ENCODE measurements around the gene LGR4.

Gene LGR4

DNA sequence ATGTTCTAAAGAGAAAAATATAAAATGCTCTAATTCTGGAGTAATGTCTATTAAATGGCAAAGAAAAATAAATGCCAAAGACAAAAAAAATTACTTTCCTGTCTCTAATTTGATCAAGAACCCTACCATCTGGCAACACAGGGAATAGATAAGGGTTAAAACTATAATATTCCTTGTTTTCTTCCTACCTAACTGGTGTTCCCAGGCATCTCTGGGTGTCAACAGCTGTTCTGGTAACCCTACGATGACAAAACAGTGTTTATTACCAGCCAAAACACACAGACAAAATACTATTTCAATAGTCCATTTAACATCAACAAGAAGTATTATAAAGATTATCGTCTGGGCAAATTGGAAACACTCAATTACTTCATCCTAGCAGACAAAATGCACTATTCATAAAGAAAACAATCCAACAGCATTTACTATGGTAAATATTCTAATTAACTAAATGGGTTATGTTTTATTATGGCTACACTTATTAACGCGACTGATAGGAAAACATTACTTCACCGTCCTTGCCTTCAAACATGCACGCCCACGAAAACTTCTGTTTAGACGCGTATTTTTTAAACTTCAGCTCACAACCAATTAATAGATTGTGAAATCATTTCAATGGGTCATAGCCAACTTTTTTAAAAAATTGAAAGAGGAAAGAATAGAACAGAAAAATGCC, 50.6 kb downstream of the LGR4 start:
- DNase-seq: no peak

DNA sequence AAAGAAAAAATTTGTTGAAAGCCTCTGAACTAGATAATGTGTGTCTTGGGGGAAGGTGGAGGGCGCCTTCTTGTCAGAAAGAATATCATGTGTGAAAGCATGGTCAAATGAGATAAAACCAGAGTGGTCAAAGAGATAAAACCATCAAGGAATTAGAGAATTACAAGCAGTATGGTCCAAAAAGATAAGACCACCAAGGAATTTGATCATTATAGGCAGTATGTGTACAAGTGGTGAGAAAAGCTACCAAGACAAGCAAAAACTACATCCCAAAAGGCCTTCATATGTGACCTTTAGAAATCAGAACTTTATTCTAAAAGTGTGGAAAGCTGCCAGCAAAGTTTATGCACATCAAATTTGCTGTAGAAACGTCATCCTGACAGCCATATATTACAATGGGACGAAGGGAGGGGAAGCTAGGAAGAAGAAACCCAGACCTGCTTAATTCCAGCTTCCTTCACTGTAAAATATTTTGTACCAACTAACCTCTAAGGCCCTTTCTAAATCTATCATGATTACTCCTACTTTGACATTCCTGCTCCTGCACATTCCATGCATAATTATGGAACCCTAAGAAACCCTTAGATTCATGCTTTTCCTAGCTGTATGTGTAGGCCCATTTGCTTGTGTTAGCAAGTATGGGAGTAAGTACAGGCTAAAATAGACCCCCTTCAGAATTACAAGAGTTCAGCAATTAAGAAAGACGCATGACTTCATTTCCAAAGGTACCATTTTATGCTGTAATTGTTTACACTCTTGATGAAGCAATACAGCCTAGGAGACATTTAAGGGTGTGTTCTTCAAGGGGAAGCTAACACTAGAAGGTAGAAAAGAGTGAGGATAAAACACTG, 51.6 kb downstream of the LGR4 start:
- no peak for DNase-seq

DNA sequence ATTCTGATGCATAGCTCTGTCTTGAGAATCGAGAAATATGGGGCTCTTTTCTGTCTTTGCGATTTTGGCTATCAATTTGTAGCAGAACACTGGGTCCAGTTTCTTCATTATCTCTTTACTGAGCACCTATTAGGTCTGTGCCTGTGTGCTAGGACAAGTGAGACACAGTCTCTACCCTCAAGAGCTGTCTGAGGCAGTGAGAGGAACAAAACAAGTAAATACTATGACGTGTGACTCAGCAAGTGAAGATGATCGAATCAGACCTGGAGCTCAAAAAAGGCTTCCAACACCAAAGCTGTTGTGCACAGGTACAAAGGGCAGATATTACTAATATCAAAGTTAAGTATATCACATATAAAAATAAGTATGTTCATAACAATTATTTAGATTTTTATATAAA, 52.4 kb downstream of the LGR4 start:
- no peak for DNase-seq

DNA sequence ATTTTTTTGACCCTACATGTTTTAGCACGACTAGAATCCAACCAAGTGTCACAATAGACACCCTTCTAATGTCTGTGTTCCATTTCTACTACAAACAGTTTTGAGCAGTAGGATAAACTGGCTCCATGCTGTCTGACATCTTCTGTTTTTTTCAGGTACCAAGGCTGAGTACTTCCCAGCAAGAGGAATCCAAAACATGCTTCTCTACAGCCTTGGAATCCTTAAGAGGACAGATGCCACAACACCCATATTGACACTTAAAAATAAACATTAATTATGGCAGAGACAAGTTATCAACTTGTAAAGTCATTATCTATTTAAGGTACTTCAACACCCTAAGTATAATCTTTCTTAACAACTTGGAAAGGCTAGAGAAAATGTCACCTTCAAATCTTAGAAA, 54.2 kb downstream of the LGR4 start:
- DNase-seq: no peak

DNA sequence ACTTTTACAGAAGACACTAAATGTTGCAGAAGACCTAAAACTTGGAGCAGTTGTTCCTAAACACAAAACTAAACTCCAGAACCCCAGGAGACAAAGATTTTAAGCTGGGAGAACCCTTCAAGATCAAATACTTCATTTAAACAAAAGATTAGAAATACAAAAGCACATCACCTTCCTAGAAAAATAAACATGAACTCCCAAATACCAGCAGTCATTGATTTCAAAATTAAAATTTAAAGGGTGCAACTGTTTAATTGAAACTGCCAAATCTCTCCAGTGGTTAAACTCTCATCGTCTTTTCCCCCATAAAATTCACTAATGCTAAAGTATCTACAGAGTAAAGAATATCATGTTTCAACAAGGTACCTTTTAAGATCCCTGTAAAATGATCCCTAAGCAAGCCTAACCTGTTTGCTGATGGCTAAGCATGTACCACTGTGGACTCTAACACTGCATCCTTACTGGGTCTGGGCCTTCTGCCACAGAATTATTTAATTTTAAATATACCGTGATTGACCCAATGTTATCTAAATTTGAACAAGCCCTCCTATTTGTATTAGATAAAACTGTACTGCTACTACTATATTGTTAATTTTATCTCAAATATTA, 55.9 kb downstream of the LGR4 start:
- no peak for DNase-seq

DNA sequence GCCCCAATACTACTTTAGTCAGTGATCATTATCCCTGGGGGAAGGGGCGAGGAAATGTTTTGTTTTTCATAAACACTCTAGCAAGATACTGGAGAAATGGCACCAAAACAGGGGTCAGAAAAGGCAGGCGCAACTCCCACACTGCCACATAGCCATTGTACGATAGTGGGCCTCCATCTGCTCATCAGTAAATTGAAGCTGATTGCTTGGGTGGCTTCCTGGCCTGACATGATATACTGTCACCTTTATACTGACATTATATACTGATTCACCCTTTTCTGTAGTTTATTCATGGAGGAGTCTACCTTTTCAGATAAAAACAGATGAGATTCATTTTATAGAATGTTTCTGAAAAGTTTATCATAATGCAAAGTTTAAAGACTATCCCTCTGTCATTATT, 57.9 kb downstream of the LGR4 start:
- DNase-seq: no peak

DNA sequence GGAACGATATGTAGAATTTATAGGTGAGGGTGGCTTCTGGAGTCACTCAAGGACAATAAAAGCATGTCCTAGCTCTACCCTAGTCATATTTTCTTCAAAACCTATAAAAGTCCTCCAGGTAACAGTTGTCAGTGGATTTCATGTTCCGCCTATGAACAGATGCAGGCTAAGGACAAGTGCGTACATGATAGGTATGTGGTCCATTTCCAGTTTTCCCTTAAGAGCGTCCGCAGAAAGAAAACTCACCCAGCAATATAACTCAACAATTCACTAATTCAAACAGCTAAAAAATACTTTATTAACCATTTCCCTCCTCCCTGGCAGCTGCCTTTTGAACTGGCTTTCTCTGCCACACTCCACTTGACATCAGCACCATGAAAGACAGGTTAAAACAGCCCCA, 59.4 kb downstream of the LGR4 start:
- DNase-seq: no peak

DNA sequence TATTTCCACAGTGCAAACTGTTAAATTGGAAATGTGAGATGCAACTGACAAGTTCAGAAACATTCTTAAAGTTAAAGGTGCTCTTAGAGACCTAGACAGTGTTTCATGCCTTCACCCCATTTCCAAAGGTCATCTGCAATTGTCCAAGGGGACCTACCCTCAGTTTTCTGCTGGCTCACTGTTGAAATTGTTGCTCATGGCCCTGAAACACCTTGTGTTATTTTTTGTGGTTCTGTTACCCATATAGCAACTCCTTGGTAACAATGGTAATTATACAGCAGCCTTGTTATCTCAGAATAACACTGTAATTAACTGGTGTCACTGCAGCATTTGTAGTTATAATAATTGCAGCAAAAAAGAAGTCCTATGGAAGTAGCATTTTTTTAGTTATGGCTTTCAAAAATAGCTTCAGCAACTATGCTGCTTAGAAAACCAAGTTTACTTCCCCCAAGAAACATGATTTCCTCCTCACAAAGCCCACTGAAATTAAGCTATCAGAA, 60.3 kb downstream of the LGR4 start:
- DNase-seq: no peak

DNA sequence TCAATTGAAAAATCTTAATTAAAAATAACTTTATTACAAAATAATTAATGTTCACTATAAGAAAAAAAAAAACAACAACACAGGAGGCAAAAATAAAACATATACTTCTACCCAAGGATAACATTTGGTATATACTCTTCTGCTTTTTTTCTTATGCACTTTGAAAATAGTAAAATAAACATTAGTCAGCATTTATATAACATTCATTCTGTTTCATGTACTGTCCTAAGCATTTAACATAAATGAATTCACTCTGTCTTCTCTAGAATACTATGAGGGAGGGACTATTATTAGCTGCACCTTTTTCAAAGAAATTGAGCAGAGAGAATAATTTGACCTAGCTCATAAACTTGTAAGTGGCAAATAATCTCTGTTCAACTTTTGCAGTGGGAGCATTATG, 61.3 kb downstream of the LGR4 start:
- DNase-seq: no peak

DNA sequence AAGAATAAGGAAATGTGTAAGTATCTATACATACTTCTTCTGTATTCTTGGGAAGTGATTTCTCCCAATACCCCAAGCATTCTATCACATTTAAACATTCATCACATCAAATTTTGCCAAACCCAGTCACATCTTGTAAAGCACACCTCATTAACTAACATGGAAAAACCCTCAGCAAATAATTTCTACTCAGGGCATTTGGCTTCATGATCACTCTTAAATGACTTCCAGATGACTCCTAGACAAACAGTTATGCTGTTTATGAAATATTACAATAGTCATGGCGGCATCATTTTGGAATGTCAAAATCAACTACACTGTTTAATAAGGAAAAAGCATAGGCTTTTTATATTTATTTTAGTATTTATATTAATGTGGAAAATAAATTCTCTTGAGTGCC, 62.3 kb downstream of the LGR4 start:
- DNase-seq: no peak

DNA sequence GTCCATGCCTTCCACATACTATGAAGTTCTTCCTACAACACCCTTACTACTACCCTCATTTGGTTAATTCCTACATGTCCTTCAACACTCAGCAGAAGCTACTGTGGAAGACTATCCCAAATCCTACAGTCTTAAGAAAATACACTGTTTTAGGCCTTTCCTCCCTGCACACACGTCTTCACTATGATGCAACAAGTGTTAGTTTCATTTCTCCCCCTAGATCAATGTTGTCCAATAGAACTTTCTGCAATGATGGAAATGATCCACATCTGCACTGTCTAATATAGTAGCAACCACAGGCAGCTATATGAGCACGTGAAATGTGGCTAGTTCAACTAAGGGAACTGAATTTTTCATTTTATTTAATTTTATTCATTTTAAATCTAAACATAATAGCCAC, 62.8 kb downstream of the LGR4 start:
- no peak for DNase-seq

DNA sequence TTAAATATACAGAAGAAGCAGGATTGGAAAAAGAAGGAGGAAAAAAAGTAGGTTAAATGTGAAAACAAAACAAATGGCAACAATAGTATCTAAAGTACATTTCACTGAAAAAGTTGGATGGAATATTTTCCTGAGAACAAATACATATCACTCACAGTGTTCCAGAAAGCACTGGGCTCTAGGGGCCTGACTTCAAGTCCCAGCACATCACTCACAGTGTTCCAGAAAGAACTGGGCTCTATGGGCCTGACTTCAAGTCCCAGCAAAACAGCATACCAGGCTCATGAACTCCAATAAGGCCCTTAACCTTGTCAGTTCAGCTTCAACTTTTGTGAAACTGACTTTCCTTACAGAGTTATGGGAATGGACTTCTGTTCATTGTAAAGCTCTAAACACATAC, 63.5 kb downstream of the LGR4 start:
- DNase-seq: no peak

DNA sequence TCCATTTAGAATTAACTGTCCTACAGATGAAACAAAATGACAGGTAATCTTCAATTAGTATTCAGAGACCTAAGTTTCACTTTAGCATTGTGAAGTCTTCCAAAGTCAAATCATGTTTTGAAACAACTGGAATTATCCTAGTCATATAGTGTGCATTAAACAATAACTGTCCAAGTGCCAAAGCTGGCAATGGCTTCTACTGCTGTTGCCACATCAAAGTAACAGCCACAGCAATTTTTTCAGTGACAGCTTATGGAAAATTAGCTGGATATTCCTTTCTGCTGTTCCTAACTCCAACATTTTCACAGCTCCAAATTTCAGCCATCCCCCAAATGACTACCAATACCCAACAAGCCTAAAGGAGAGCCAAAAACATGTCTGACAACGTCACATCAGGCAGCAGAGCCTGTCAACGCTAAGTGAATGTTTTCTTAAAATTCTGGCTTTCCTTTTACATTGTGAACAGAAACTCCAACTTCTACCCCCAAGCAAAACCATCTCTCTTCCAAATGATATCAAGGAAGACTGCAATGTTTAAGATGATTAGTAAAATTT, 64.3 kb downstream of the LGR4 start:
- no peak for DNase-seq

DNA sequence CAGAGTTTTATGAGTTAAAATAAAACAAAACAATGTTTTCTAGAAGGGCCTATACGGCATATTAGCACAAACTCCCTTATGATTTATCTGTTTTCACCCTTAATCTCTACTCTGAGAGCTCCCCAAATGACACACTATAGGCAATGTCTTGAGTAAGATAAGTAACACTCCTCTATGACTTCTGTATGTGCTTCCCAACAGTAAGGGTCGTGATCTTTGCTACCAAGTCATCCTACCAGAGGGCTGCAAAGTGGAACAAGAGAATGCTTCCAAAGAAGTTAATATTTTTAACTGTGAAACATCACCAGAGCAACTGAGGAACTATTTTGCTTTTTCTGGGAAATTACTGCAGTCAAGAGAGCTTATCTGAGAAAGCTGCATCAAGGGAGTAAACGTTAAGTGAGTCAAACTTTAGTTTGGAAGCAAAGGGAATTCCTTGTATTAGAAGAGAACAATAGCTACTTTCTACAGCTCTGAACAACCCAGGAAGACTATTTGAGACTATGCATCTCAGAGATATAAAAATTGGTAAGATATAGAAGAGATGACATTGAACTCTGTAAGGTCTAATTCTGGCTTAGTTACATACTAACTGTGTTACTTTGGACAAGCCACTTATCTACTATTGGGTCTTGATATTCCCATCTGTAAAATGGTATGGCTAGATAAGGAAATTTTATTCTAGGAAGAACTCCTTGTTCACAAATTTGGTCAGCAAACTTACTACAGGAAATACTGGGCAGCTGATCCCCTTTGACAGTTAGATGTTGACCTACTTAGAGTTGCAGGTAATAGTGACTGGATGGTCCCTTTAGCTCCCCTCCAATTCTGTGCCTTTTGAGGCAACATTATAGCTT, 65.9 kb downstream of the LGR4 start:
- no peak for DNase-seq

DNA sequence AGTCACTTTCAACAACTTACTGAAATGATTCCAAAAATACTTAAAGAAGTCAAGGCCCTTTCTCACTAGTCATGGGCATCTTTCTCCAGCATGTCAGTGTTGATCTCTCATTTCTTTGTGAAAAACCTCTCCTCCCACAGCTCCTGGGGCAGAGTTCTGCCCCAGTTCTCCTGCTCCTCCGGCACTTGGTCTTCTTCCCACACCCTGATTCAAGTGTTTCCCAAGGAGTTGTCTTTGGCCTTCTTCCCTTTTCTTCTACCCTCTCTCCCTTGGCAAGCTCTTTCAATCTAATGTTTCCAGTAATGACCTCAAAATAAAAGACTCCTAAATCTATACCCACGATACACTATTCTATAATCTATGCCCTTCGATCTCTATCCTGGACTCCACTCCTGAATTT, 67.5 kb downstream of the LGR4 start:
- no peak for DNase-seq

DNA sequence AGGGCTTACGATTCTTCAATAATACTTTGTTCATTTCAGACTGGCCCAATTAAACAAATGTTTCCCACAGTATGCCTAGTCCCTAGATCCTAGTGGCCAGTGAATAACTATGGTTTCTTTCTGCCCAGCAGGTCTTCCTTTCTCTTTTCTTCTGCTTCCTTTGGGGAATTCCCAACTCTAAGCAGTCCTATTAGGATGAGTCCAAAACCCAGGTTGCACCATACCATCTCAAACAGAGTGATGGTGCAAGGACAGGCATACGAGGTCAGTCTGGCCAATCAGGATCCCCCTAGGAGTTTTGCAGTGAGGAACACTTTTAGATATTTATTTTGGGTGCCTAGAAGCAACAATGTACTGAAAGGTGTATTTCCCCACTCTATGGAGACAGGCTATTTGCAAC, 68.2 kb downstream of the LGR4 start:
- no peak for DNase-seq

DNA sequence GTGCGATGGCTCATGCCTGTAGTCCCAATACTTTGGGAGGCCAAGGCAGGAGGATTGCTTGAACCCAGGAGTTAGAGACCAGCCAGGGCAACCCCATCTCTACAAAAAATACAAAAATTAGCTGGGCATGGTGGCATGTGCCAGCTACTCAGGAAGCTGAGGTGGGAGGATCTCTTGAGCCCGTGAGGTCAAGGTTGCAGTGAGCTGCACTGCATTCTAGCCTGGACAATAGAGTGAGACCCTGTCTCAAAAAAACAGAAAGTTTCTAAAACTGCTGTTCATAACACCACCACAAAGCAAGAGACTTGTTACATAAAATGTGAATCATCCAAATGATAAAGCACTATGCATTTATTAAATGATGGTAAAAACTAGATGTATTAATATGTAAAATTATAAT, 69.4 kb downstream of the LGR4 start:
- no peak for DNase-seq

DNA sequence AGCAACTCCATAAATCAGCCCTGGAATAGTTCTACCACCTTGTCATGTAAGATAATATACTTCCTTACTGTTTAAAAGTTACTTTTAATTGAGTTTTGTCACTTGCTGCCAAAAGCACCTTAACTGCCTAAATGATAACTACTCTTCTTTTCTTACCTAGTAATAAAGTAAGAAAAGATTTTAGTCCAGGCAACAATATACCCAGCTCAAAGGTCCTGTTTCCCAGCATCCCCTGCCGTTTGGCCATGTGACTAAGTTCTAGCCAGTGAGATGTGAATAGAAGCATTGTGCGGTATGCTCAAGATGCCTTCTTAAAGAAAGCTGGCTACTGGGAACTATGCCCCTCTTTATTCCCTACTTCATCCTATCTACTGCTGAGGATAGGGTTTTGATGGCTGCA, 70.1 kb downstream of the LGR4 start:
- DNase-seq: no peak

DNA sequence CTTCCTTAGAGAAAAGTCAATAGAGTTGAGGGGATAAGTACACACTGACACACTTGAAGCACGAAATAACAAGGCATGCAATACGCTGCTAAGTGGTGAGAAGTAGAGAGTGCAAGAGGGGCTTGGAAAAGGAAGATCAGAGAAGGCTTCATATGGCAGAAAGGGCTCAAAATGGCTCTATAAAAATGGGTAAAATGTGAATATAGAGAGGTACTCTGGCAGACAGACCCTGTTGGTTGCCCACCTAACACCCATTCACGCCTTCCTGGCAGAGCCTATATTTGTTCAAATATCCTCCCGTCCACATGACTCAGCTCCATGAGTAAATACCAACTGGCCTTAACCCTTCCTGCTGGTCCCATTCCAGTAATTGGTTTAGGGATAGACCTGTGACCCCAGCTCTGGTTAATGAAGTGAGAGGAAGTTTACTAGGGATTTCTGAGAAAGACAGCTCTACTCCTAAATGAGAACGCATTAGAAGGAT, 70.7 kb downstream of the LGR4 start:
- no peak for DNase-seq

DNA sequence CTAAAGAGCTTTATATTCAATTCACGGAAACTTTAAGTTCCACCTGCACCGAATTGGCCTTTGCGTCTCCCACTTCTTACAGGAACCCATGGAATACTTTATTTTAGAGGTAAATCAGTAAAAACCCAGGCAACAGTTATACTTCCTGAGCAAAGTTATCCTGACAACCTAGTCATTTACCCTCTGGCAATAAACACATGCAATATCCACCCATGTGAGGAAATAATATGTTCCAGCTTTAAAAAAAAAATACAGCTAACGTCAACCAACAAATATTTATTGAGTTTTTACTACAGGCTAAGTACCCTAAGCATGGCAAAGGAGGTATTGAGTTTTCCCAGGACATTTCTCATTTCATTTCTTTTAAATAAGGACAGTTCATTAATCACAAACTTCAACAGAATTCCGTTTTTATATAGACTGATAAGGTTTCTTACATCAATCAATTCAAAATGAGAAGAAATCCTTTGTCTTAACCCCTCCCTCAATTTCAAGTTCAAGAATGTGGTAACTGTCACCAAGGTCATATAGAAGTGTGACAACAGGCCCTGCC, 71.2 kb downstream of the LGR4 start:
- no peak for DNase-seq

DNA sequence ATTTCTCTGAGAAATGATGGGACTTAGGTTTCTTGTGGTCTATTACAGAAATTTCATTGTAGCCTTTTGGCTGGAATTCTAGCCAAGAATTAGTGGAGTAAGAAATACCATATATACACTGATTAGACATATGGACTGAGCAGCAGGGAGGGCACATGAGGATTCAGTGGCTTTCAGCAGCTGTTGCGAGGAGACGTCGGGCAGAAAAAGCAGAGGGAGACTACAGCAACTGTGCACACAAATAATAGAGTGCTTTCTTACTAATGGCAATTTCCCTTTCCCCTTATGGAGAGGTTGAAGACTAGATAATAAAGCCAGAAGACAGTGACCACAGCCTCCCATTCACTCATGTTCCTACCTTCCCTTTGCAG, 74.2 kb downstream of the LGR4 start:
- no peak for DNase-seq

DNA sequence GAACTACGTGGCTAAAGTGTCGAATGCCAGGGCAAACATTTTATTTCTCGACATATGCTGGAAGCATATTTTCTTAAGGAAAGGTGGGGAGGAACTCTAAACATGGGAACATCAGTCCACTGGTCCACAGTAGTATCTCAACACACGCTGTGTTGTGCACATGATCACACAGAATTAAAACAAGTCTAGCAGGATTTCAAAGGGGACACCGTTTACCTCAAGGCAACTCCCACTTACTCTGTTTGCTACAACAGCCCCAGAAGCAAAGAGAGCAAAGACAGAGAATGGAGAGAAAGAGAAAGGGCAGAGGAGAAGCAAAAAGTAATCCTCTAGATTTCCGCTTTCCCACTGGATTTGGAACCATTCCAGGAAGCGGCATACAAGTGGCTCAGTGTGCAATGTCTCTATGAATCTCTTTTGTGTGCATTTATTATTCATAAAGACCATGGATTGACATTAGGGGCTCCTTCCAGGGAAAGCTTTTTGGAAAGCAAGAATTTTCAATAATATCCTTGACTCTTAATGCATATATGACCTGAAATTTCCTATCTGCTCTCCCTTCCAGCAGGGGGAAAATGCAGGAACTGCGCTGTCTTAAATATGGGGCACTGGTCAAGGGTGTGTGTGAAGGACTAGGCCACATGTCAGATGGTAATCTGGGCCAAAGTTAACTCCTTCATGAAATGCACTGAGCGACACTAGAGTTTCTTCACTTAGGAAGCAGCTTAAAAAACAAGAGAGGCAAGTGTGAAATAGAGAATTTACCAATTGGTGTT, 74.8 kb downstream of the LGR4 start:
- no peak for DNase-seq

Measured in activated CD4-positive, CD25-positive, alpha-beta regulatory T cell (primary cell).